ENCODE measurements around the gene MORN1.

Gene MORN1

GRCh38 chr1:2350911-2351655 is 40.3 kb downstream of the MORN1 start:
- no peak for DNase-seq (ENCODE audit: low read depth)

DNA sequence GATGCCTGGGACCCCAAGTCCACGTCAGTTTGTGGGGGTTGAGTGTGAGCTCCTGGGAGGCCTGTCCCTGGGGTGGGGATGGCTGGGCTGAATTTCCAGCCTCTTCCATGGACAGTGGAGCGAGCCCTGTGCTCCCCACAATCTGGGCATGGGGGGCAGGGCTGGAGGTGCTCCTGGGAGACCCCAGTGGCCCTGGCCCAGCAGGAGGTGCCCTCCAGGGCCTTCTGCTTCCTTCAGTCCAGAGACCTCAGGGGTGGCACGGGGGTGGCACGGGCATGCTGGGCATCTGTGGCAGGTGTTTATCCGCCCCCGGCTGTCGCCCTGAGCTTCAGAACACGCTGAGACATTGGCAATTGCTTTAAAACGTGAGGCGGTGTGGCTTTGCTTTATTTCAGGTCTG is 40.9 kb downstream of the MORN1 start:
- DNase-seq (ENCODE audit: low read depth) = no peak

DNA sequence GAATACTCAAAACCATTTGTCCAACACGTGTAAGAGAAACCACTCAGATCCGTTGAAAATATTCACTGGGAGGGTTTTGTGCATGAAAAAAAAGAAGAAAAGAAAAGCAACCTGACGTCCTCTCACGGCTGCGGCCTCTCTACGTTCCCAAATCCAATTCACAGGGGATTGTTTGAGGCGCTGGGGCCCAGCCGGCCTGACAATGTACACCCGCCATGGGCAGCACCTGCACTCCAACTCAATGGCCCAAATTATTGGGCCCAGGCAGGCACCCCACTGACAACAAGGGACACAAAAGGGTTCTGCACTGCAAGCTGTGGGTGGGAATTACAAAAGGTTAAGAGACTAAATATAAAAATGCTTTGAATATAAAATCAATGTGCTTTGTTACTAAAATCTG is 41.5 kb downstream of the MORN1 start:
- DNase-seq (ENCODE audit: low read depth) = no peak

DNA sequence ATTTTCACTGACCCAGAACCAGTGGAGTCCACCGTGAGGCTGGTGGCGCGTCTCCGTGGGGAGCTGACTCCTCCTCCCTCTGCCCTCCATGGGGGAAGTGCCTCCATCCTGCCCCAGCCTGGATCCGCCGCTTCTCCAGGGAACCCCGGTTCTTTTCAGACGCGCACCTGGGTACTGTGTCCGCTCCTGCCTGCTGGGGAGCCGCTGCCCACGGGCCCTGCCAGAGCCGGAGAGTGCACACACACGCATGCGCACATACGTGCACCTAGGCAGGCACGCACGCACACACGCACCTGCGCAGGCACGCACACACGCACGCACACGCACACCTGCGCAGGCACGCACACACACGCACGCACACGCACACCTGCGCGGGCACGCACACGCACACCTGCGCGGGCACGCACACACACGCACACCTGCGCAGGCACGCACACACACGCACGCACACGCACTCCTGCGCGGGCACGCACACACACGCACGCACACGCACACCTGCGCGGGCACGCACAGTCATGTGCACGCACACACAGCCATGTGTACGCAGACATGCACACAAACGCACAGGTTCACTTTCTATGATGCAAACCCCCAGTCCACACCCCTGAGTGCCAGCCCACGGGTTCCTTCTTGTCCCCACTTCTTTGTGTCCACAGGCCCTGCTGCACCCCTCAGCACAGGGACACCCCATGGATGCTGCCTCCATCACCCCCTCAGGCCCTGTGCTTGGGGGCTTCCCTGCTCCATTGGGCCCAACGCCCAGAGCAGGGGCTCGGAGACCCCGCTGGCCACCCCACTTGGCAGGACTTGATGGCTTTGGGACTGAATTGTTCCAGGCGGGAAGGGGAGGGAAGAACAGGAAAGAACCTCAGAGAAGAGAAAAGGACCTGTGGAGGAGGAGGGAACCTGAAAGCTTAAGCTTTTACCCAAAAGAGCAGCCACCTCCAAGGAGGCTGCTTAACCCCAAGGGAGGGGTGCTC is 42.7 kb downstream of the MORN1 start:
- DNase-seq (ENCODE audit: low read depth) = no peak

DNA sequence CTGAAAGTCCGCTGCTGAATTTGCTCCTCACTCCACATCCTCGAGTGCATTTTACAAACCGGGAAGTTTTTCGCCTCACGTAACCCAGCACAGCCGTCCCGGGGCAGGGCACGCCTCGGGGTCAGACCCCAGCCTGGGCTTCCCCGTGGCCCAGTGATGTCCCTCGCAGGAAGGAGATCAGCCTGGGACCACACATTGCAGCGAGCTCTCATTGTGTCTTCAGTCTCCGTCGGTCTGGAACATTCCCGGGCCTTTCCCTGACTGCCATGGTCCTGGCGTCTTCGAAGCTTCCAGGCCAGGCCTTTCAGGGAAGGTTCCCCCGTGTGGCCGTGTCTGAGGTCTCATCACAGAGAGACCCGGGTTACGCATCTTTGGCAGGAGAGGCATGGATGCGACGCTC is 43.5 kb downstream of the MORN1 start:
- DNase-seq (ENCODE audit: low read depth) = no peak

- DNase-seq (ENCODE audit: low read depth) = no peak
These were observed 44.0 kb downstream of the MORN1 start for GRCh38 chr1:2347409-2347785.

DNA sequence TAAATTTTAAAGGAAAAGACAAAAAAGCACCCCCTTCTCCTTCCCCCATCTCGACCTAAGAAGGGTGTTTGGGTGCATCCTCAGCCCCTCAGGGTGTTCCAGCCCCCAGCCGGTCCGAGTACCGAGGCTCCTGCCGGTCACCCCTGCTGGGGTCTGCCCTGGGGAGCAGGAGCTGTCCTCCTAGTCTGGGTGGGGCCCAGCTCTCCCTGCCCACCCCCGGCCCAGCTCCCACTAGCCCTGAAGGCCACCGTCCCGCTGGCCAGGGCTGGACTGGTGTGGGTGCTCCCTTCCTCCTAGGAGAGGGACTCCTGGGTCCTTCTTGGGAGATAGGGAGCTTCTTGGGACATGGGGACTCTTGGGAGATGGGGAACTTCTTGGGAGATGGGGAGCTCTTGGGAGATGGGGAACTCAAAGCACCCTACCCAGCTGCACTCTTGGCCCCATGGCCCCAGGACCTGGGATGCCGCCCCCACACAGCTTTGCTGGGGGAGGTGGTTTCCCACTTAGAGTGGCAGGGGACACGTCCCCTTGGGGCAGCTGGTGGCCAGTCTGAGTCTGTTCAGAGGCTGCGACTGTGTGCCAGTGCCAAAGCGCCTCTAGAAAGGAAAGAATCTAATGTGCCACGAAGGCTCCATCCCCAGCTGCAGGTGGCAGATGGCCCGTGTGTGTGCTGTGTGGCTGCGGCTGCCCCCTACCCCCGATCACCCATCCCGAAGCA is 44.5 kb downstream of the MORN1 start:
- DNase-seq (ENCODE audit: low read depth) = no peak

GRCh38 chr1:2345297-2346075 is 45.9 kb downstream of the MORN1 start:
- DNase-seq (ENCODE audit: low read depth) = no peak

- no peak for DNase-seq (ENCODE audit: low read depth)
These were observed 46.5 kb downstream of the MORN1 start for GRCh38 chr1:2344744-2345296.

DNA sequence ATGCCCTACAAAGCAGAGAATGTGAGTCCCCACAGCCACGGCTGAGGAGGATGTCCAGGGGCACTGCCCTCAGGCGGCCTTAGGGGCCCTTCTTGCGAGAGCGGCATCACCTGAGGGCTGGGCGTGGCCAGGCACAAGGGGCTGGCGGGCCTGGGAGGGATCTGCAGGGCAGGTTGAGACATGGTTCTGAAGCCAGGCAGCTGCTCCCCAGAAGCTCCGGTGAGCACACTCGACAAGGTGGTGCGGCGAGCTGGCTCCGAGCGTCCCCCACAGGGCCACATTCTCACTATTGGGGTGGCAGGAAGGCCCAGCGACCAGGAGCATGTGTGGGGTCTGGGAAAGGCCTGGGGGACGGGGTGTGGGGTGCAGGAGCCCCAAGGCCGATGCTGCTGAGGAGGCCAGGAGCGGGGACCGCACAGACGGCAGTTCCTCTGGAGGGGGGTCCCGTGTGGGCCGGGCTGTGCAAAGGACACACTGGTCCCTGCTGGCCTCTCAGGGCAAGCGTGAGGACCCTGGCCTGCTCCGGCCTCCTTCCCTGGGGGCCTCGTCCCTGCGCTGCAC is 47.2 kb downstream of the MORN1 start:
- DNase-seq (ENCODE audit: low read depth) = no peak

DNA sequence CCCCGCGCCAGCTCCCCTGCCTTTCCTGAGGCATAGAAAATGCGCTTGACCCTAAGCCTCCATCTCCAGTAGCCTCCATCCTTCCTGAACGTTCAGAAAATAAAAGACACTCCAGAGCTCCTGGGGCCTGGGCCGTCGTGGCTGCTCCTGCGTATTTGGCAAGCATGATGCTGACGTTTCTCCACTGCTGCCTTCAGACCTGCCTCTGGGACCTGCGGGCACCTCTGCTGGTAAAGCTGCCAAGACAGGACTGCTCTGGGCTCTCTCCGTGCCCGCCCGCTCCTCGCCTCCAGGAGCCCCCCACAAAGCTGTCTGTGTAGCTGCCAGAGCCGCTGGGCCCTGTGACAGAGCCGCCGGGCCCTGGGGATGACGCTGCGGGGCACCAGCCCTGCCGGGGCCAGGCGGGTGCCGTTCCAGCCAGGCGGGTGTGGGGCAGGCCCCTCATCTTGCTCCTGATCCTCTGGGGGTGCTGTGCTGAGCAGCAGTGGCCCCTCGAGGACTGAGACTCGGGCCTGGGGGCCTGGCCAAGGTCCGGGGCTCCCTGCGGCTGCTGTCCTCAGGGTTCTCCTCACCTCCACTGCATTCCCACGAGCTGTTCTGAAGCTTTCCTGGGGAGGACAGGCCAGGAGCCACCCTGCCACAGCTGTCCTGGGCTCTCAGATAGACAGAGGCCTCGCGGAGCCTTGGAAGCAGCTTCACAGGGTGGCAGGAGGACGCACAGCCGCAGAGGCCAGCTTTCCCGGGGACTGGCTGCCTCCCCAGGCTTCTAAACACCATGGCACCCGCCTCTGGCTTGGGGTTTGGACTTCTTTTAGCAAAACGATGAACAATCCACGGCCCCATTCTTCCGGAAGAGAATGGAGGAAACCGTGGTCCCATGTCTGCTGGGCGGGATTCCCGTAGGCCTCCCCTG is 48.1 kb downstream of the MORN1 start:
- no peak for DNase-seq (ENCODE audit: low read depth)

GRCh38 chr1:2342384-2343022 is 48.9 kb downstream of the MORN1 start:
- no peak for DNase-seq (ENCODE audit: low read depth)

DNA sequence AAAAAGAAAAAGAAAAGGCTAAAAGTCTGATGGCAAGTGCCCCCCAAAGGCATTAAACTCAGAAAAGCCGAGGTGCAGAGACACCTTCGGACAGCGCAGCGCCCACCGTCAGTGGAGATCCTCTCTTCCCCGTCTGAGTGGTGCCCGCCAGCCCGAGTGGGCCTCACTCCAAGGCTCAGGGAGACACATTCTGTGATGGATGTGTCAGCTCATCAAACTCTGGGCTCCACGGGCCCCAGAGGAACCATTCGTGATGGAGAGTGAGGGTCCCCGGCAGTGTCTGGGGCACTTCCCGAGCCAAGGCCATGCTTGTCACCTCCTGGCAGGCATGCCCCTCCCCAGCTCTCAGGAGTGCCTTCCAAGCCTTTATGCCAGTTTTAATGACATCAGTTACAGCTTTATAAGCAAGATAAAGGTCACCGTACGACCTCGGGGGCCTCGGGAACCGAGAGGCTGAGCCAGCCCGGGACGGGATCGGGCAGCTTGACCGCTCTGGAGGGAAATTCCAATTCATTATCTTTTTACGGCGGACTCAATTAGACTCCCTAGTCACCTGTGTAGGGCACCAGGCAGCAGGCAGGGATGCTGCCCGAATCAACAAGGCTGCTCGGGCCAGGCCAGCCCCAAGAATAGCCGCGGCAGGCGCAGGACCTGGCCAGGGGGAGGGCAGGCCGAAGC is 49.5 kb downstream of the MORN1 start:
- no peak for DNase-seq (ENCODE audit: low read depth)

GRCh38 chr1:2340918-2341254 is 50.5 kb downstream of the MORN1 start:
- DNase-seq (ENCODE audit: low read depth) = no peak

- DNase-seq (ENCODE audit: low read depth) = no peak
These were observed 51.1 kb downstream of the MORN1 start for GRCh38 chr1:2340086-2340917.

GRCh38 chr1:2339206-2340085 is 51.9 kb downstream of the MORN1 start:
- no peak for DNase-seq (ENCODE audit: low read depth)

- DNase-seq (ENCODE audit: low read depth) = no peak
These were observed 53.9 kb downstream of the MORN1 start for GRCh38 chr1:2337501-2337900.
